Cerebellar nuclear complex (tissue), 1 donor: ENCODE measurements around the gene LDB2.

Experiments used
- DNase-seq, 2 experiments: peaks; one replicate each; lab custom pipeline; 2025; lab: John Stamatoyannopoulos, UW

Gene LDB2

DNA sequence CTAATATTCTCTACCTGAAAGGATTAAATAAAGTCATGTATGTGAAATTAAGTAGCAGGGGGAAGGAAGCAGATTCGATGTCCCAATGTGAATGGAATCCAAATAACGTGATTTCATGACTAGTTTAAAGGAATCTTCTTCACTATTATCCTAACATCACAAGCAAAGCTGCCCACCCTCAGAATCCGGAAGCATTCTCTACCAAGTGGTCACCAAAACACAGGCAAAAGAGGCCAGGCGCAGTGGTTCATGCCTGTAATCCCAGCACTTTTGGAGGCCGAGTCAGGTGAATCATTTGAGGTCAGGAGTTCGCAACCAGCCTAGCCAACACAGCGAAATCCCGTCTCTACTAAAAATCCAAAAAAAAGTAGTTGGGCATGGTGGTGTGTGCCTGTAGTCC lies 212.9 kb downstream of the LDB2 start:
- DNase-seq = no peak

DNA sequence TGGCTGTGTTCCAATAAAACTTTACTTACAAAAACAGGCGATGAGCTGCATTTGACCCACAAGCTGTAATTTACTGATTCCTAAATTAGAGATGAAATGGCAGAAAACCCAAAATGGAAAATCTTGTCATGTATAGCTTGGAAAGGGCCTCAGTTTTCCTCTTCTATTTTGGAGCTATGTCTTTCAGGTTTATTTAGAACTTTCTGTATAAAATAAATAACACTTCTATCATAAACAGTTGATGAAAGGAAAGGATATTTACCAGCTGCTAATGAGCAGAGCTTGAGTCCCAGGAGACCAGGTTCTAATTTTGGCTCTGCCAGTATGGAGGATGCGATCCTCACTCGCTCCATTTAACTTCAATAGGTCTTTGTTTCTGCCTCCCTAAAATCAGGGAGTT lies 213.5 kb downstream of the LDB2 start:
- no peak for DNase-seq

DNA sequence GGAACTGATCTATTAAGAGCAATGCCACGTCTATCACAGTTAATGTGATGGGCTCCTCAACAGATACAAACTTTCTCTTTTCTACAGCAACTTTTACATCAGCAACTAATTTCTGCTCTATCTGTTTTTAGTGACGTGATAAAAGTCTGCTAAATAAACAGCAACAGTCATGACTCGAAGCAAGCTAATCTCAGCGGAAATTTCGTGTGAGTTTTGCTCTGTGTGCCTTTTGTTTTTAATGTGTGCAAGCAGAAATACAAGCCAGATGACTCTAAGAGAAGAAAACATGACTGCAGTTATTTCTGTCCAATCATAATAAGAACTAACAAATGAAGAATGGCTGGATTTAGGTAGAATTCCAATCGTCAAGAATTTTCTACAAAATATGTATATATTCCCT lies 214.3 kb downstream of the LDB2 start:
- DNase-seq = no peak

GRCh38 chr4:16682975-16683374 lies 215.5 kb downstream of the LDB2 start:
- no peak for DNase-seq

DNA sequence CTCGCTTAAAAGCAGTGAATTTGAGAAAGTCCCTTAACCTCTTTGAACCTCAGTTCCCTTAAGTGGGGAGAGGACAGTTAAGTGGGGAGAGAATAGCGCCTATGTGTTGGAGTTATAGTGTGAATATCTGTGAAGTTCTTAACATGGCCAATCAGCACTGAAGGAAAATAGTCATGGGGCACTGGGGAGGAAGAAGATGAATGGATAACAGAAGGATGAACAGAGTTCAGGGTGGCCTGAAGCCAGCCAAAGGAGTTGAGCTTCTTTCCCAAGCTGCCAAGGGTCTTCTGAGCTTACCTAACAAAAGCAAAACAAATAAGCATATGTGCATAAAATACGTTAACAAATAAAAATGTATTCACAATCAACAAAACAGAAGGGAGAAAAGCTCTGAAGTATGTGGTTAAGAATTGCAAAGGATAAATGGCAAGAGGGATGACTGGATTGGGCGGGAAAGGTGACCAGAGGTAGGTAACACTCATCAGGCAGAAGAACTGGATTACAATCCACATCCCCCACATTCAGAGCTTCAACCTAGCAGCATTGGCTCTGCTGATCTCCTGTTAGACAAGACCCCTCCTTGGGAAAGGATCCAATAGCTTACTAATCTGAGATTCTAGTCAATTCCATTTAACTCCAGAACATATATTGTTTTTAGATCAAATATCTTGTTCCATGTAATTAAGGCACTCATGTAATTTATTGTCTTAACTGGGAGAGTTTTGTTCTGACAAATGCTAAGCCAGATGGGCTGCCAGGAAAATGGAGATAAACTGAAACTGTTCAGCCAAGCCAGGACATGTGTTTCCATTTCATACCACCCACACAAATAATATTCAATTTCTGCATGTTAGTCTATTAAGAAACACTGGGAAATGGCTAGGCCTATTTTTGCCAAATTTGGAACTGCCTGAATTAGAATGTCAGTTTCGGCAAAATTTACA lies 221.2 kb downstream of the LDB2 start:
- no peak for DNase-seq

DNA sequence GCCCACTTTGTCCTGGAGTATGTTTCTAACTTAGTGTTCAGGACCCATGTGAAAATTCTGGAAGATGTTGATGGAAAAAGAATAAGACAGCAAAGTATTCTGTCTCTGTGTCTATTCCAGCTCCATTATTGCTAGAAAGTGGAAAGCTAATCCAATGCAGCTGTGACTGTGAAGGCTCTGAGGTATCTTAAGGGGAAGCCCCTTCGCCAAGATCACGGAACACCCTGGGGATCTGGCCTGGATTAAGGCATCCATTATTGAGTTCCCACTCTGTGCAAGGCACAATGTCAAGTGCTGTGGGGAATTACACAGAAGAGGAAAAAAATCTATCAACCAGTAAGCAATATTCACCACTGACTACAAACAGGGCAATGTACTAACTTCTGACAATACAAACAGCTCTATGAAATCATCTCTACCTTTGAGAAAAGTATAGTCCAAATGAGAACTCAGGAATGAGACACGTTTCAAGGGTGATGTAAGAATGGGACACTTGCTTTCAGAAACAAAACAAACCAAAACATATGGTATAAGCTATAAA lies 222.1 kb downstream of the LDB2 start:
- DNase-seq = no peak

DNA sequence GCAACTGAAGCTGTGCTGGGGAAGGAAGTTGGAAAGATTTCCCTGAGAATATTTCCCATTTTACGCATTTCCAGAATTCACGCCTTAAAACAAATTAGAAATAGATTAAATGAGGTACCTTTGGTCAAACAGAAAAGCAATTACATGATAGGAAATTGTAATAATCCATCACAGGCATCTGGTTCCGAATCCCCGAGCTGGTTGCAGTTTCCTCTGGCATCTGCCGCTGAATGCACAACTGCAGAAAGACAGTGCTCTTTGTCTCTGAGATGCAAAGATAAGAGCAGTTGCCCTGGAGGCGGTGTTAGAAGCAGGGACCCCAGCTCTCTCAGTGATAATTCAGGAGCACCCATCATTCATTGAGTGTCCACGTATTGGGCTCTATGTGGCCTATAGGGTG lies 224.4 kb downstream of the LDB2 start:
- no peak for DNase-seq

- DNase-seq = no peak
Measured at GRCh38 chr4:16672421-16672820, 226.0 kb downstream of the LDB2 start.

GRCh38 chr4:16671741-16672140 lies 226.7 kb downstream of the LDB2 start:
- no peak for DNase-seq

DNA sequence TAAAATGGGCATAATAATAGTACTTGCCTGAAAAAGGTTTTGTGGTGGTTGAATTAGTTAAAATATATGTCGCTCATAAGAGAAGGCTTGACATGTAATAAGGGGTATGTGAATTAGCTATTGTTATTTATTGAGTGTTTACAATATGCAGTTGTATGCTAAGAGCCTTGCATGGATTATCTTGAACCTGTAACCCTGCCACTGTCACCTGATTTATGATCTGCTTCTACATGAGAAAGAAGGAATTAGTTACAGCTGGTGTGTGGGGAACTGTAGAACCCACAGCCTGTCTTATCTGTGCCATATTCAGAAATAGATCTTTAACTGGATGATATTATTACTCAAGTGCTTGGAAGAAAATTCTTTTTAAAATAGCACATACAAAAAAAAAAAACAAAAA lies 227.7 kb downstream of the LDB2 start:
- no peak for DNase-seq

GRCh38 chr4:16669036-16669435 lies 229.4 kb downstream of the LDB2 start:
- DNase-seq = no peak

- DNase-seq = no peak
Measured at GRCh38 chr4:16668488-16668887, 230.0 kb downstream of the LDB2 start.

DNA sequence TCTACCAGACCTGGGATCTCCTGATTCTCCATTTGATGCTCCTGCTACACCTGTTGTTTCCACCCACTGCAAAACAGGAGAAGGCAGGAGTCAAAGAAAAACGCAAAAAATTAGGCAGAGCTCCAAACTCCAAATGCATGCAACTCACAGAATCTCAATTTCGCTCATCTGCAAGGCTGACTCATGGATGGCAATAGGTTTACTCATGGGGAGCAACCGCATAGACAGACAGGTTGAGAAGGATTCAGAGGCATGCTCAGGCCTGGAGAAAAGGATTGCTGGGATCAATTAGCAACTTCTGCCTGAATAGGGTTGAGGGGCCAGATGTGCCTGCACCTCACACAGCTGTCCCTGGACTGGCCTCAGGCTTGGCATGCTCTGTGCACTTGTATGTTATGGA lies 231.0 kb downstream of the LDB2 start:
- no peak for DNase-seq

DNA sequence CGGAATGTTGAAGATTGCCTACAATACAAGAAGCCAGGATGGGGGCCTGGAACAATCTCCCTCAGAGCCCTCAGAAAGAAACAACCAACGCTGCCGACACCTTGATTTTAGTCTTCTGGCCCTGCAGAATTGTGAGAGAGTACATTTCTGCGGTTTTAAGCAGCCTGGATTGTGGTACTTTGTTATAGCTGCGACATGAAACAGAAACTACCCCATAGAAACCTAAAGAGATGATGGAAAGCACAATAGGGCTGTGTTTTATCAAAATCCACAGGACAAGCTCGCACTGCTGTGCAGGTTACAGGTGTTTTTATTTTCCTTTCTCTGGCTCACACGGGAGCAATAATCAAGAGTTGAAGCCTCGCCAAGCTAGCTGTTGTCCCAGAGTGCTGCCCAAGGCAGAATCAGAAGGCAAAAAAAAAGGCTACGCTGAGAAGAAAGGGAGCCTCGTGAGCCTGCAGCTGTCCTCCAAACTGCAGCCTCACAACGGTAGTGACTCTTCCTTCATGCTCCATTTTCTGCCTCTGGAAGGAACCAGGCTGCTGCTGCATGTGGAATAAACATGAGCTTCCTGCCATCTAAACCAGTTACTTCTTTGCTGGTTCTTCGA lies 232.4 kb downstream of the LDB2 start:
- DNase-seq = no peak

- DNase-seq = no peak
Measured at GRCh38 chr4:16663732-16664131, 234.7 kb downstream of the LDB2 start.

- DNase-seq = no peak
Measured at GRCh38 chr4:16663307-16663706, 235.1 kb downstream of the LDB2 start.

DNA sequence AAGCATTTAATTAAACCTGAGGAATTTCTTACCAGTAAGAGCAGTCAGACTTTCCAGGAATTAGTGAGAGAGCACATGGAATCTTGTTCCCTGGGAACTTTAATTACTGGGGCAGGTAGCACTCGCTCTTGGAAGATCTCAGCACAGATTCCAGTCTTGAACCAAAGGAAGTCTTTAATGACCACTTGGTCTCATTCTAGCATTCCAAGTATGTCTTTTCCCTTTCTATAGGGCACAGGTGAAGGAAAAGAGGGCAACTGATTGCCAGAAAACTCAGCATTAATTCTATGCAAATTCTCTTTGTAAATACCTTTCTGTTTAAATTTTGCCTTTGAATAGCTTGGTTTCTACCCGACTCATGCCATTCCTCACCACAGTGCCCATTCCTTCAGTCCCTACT lies 236.6 kb downstream of the LDB2 start:
- no peak for DNase-seq

GRCh38 chr4:16660656-16661055 lies 237.8 kb downstream of the LDB2 start:
- DNase-seq = no peak

- no peak for DNase-seq
Measured at GRCh38 chr4:16659694-16660093, 238.8 kb downstream of the LDB2 start.

DNA sequence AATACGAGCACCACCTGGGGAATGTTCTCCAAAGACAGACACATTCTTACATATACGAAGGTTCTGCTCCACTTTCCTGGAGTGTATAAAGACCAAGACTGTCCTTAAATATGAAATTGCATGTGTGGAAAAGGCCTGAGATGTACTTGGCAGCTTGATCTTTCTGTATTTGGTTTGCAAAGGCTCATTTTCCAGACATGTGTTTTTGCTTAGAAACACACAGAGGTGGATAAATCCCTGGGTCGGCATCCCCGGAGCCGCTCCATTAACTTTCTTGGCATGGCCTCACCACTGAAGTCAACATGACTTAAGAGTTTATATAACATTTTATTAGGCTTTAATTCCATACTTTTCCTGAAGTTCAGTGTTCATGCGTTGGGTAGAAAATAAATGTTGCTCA lies 239.4 kb downstream of the LDB2 start:
- no peak for DNase-seq

- no peak for DNase-seq
Measured at GRCh38 chr4:16658183-16658582, 240.3 kb downstream of the LDB2 start.

DNA sequence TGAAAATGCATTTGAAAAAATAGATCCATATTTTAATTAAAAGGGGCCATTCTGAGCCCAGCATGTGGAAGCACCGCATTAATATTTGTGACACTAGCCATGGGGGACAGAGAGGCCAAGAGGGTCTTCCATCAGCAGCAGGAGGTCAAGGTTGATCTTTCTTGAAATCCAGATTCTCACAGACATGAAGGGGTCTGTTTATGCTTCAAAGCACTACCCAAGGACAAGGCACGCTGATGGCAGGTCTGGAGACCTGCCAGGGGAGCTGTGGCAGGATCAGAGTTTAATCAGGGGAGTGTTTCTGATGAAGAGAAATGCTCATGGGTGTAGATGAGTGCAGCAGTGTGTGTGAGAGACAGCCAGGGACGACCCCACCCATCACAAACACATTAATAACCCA lies 243.3 kb downstream of the LDB2 start:
- no peak for DNase-seq

DNA sequence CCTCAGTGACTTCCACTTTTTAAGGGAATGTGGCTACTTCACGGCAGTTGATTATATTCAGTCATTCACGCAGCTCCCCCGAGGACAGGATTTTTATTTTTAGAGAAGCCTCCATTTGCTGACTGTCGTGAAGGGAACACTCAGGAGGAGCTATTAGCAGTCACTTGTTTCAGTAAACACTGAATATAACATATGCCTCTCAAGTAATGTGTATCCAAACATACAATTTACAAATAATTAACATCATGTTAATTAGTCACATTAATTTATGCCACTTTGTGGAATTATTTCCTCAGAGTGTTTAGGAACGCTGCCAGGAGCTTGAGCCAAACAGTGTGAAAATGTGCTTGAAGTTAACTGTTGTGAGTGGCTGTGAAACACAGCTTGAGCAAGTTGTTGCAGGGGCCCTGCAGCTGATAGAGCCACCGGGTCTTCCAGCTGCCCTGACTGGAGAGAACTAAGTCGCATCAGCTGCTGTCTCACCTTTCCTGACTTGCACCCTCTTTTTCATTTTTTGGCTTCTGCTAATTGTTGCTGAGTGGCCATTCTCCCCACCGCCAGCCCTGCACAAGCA lies 245.6 kb downstream of the LDB2 start:
- DNase-seq = no peak
